Measurements from ENCODE around the gene KEAP1.

DNA sequence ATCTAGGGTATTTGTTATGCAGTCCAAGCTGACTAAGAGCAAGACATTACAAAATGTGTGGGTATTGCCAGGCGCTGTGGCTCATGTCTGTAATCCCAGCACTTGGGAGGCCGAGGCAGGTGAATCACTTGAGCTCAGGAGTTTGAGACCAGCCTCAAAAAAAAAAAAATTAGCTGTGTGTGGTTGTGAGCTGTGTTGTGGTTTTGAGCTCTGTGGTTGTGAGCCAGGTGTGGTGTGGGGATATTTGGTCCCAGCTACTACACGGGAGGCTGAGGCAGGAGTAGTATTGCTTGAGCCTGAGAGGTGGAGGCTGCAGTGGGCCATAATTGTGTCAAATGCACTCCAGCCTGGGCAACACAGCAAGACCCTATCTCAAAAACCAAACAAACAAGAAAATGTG lies 5.6 kb upstream of the KEAP1 start:
- TF ChIP-seq, protein P1, sequence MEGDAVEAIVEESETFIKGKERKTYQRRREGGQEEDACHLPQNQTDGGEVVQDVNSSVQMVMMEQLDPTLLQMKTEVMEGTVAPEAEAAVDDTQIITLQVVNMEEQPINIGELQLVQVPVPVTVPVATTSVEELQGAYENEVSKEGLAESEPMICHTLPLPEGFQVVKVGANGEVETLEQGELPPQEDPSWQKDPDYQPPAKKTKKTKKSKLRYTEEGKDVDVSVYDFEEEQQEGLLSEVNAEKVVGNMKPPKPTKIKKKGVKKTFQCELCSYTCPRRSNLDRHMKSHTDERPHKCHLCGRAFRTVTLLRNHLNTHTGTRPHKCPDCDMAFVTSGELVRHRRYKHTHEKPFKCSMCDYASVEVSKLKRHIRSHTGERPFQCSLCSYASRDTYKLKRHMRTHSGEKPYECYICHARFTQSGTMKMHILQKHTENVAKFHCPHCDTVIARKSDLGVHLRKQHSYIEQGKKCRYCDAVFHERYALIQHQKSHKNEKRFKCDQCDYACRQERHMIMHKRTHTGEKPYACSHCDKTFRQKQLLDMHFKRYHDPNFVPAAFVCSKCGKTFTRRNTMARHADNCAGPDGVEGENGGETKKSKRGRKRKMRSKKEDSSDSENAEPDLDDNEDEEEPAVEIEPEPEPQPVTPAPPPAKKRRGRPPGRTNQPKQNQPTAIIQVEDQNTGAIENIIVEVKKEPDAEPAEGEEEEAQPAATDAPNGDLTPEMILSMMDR (IDR thresholded peaks at IDR 0.05) = no peak
- TF ChIP-seq POLR2A (IDR thresholded peaks at IDR 0.05) = no peak
